Testis (tissue), 3 donors: Measurements from ENCODE around the gene PHLPP1. TPM values are rescaled to one million over a fixed set of nuclear protein-coding genes. Genes with fewer than 3 reads are reported as not detected.

Experiments
- DNase-seq: peaks from one replicate; pipeline ENCODE4 v3.0.0-alpha.2; 2019
- H3K27ac ChIP-seq, 2 donors: fragments of 200-600 bp; sonication (generic); one replicate each; pipeline ENCODE4 v1.5.1; 2019
- H3K27me3 ChIP-seq: fragments of 200-600 bp; sonication (generic); one replicate; pipeline ENCODE4 v1.5.1; 2019
- H3K36me3 ChIP-seq: fragments of 200-600 bp; sonication (generic); one replicate; pipeline ENCODE4 v1.5.1; 2017; ENCODE audit warnings: low read depth; ENCODE audit errors: missing control alignments
- H3K4me1 ChIP-seq: fragments of 200-600 bp; sonication (generic); one replicate; pipeline ENCODE4 v1.5.1; 2019
- H3K4me3 ChIP-seq, 2 donors: fragments of 200-600 bp; sonication (generic); one replicate each; pipeline ENCODE4 v1.5.1; 2017 to 2019
- H3K9me3 ChIP-seq: fragments of 200-600 bp; sonication (generic); one replicate; pipeline ENCODE4 v1.5.1; 2017
- POLR2A ChIP-seq: fragments of 450-650 bp; IDR thresholded peaks from one replicate; pipeline ENCODE4 v1.6.1; 2017; ENCODE audit warnings: antibody characterized with exemption, mild to moderate bottlenecking, moderate library complexity
- WGBS, 2 donors: methylation state at CpG; one replicate each; pipeline ENCODE4 v1.1.5; 2018; 5-methylcytosine and 5-hydroxymethylcytosine counted together
- intact Hi-C: fragments of 100-400 bp; cut with DNase I; formaldehyde crosslinking; loops from one replicate; pipeline ENCODE4 v1.15.1; 2023; ENCODE audit warnings: low total_unique reads
- polyA plus RNA-seq: library from polyadenylated mRNA; stranded (reverse); fragments of 350-450 nt; fragmentation: Illumina TruSeq; extraction: RNeasy Lipid Tissue Mini Kit (QIAGEN cat#74804); gene quantifications from one replicate; pipeline ENCODE4 v1.2.3, GENCODE V29; 2014; ENCODE audit warnings: low read depth, low replicate concordance; ENCODE audit not compliant: insufficient read depth
- small RNA-seq, 2 donors: library from RNA; depleted of rRNA; stranded (forward); fragments of <200 nt; gene quantifications; one replicate each; pipeline ENCODE3, GENCODE V24; 2016
- total RNA-seq, 2 donors: library from RNA; depleted of rRNA; stranded (reverse); fragments of >200 nt; gene quantifications; one replicate each; pipeline ENCODE4 v1.2.3, GENCODE V29; 2016
- TF ChIP-seq, protein P1 (sequence below), 3 experiments: fragments of 450-650 bp in 2 of 3; fragments of 200-600 bp in 1 of 3; sonication (generic) in 1 of 3; IDR thresholded peaks; one replicate each; pipeline ENCODE4 v1.5.1; 2016 to 2019; ENCODE audit warnings: antibody characterized with exemption in 3 of 3, mild to moderate bottlenecking in 2 of 3, moderate library complexity in 1 of 3

PHLPP1 gene
- total and polyA plus RNA-seq, 3 donors from 2014 or later, result 31.5 to 60.1 (median 50.5) TPM

DNA sequence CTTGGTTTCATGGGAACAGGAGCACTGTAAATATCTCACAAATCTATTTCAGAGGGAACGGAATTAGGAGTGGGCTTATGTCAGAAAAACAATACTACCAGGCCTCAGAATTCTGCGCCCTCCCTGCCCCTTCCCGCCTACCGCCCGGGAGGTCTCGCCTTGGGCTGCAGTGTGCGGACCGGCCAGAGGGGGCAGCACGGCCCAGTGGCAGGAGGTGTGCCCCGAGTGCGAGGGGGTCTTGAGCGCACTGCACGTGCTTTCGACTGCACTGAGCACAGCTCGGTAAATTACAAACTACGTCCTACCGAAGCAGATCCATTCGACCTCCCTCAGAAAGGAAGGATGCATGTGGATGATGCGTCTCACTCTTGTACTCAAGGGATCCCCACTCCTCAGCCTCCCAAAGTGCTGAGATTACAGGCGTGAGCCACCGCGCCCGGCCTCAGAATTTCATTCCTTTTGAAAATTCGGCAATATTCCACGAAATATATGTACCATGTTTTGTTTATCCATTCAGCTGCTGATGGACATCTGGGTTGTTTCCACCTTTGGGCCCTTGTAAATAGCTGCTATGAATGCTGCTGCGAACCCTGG, 307.2 kb downstream of the PHLPP1 start:
- H3K4me3 ChIP-seq, result peak overlapping the region in 1 of 2 donors; percentile 5
- H3K27me3 ChIP-seq, result no peaks in the 10 kb centered on the region
- TF ChIP-seq, protein P1, sequence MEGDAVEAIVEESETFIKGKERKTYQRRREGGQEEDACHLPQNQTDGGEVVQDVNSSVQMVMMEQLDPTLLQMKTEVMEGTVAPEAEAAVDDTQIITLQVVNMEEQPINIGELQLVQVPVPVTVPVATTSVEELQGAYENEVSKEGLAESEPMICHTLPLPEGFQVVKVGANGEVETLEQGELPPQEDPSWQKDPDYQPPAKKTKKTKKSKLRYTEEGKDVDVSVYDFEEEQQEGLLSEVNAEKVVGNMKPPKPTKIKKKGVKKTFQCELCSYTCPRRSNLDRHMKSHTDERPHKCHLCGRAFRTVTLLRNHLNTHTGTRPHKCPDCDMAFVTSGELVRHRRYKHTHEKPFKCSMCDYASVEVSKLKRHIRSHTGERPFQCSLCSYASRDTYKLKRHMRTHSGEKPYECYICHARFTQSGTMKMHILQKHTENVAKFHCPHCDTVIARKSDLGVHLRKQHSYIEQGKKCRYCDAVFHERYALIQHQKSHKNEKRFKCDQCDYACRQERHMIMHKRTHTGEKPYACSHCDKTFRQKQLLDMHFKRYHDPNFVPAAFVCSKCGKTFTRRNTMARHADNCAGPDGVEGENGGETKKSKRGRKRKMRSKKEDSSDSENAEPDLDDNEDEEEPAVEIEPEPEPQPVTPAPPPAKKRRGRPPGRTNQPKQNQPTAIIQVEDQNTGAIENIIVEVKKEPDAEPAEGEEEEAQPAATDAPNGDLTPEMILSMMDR (IDR thresholded peaks at IDR 0.05), result peak in 2 of 3 experiments; percentile 57 to 58
- no peak for TF ChIP-seq POLR2A
- peak; percentile 53 for DNase-seq
- H3K9me3 ChIP-seq, result no peaks in the 10 kb centered on the region
- H3K27ac ChIP-seq, result no peak overlapping the region
- H3K36me3 ChIP-seq, result no peaks in the 10 kb centered on the region
- intact Hi-C loops, result no loop called here
- no peaks in the 10 kb centered on the region for H3K4me1 ChIP-seq
- WGBS, 2 donors, result 66 to 73% methylated on average over 26 of the region's 26 CpGs

DNA sequence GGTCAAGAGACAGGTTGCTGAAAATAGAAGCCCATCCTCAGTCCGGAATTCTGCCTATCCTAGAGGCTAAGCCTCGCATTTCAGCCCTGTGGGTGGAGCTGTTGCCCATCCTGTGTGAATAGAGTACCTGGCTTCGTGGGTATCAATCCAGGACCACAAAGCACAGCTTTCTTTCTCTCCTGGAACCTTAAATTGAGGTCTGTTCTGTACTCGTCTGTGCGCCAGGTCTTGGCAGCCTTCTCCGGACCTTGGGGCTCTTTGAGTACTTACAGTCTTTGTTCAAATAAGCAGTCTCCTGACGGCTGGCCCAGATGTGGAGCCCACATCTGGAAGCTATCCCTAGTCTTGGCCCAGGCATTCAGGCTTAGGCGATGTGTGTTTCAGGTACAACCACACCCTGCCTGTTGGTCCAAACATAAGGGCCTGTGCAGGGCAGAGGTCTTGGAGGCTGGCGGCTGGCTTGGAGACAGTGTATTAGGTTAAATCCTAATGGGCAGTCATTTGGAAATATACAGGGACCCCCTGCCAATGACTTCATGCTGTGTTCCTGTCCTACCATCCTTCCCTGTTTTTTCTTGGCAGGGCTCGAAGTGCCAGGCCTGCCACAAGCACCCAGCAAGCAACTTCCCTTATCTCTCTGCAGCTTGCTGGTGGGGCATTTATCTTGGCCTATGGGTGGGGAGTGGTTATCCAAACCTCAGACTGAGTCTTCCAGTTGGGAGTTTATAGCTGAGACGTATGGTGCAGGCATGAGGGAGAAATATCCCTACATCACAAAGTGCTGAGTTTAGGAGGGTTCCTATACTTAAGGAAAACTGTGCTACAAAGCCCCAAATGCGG, 310.1 kb downstream of the PHLPP1 start:
- no peaks in the 10 kb centered on the region for H3K36me3 ChIP-seq
- intact Hi-C loops, result no loop called here
- H3K4me3 ChIP-seq, result no peak overlapping the region
- no peak overlapping the region for H3K27ac ChIP-seq
- TF ChIP-seq, protein P1 (IDR thresholded peaks at IDR 0.05), result peak in 1 of 3 experiments; percentile 41
- TF ChIP-seq POLR2A, result no peak
- peak; percentile 46 for DNase-seq
- 54 to 60% methylated on average over 10 to 12 of the region's 12 CpGs for WGBS, 2 donors
- no peaks in the 10 kb centered on the region for H3K9me3 ChIP-seq
- no peaks in the 10 kb centered on the region for H3K4me1 ChIP-seq
- H3K27me3 ChIP-seq, result no peaks in the 10 kb centered on the region

DNA sequence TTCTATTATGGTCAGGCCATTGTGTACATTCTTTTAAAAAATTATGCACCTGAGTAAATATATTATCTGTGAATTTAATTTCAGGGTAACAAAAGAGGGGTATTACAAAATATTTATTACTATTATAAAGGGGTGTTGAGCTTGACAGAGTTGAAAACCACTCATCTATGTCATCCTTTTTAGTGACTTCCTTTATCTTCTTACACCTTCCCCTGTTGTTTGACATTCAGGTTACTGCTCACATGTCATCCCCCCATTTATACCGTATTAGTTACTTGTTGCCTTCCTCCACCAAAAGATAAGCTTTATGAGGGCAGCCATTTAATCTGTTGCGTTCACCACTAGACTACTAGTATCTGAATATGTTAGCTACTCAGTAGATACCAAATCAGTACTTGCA, 313.0 kb downstream of the PHLPP1 start:
- 77 to 87% methylated on average over 2 of the region's 2 CpGs for WGBS, 2 donors
- intact Hi-C loops, result no loop called here
- DNase-seq, result no peak
- Histone ChIP-seq H3K27ac (no peak overlapping the region), H3K27me3 (no peaks in the 10 kb centered on the region), H3K4me1 (no peaks in the 10 kb centered on the region), H3K36me3 (no peaks in the 10 kb centered on the region), H3K9me3 (no peaks in the 10 kb centered on the region), H3K4me3 (no peak overlapping the region)
- TF ChIP-seq POLR2A, result no peak
- TF ChIP-seq, protein P1 (IDR thresholded peaks at IDR 0.05), result no peak

Small RNA genes within 50 kb of the gene (small RNA-seq; reads per million reads assigned to genes)
- gene RNU6-142P, result 0 reads per million in 2 donors

Other genes starting within 250 kb of the PHLPP1 start
- gene ZCCHC2, start 192.5 kb upstream of the PHLPP1 start, total RNA-seq, result 10 to 100 TPM; 46.2 to 56.9 TPM
- gene ZCCHC2, start 192.5 kb upstream of the PHLPP1 start, polyA plus RNA-seq, result 51.6 TPM